Panc1 (cell line): ENCODE measurements around the gene RANBP3. TPM values are rescaled to one million over a fixed set of nuclear protein-coding genes. Genes with fewer than 3 reads are reported as not detected.

Experiments
- ATAC-seq: fragments of 200-7000 bp; cut with Tn5 transposase; 2 replicates; pipeline ENCODE4 v1.9.1; 2020; ENCODE audit warnings: mild to moderate bottlenecking, moderate library complexity
- BruUV-seq: library from RNA; stranded (reverse); fragments of 400-500 nt; replicated peaks from 2 replicates; lab custom pipeline; 2021; lab: Mats Ljungman, UMichigan
- CTCF ChIA-PET: fragments of 300-600 bp; sonication (Branson Sonifier 250); formaldehyde crosslinking; loops from one replicate; lab custom pipeline; 2022; ENCODE audit warnings: antibody characterized with exemption; lab: Charles Lee
- POLR2A ChIA-PET: fragments of 300-600 bp; sonication (Branson Sonifier 250); formaldehyde crosslinking; loops from one replicate; lab custom pipeline; 2022; ENCODE audit warnings: antibody characterized with exemption; lab: Charles Lee
- DNase-seq: peaks from one replicate; pipeline ENCODE4 v3.0.0-alpha.2; 2010; ENCODE audit warnings: low read depth, low spot score
- H3K27ac ChIP-seq: 2 replicates; pipeline ENCODE4 v1.5.1; 2011; ENCODE audit warnings: mild to moderate bottlenecking, low read length, inconsistent platforms
- H3K27me3 ChIP-seq: fragments of 200-500 bp; sonication (Bioruptor generic); 2 replicates; pipeline ENCODE4 v1.6.0; 2014; ENCODE audit warnings: low read length, inconsistent platforms; ENCODE audit not compliant: control insufficient read depth, insufficient read depth
- H3K36me3 ChIP-seq: fragments of 200-500 bp; sonication (Bioruptor generic); 2 replicates; pipeline ENCODE4 v1.5.1; 2014; ENCODE audit warnings: inconsistent platforms, mild to moderate bottlenecking, low read length, moderate library complexity; ENCODE audit not compliant: control insufficient read depth, insufficient read depth
- H3K4me1 ChIP-seq: 2 replicates; pipeline ENCODE4 v1.5.1; 2011; ENCODE audit warnings: inconsistent platforms, mild to moderate bottlenecking, low read length, moderate library complexity; ENCODE audit not compliant: control insufficient read depth, insufficient read depth
- H3K4me3 ChIP-seq, 2 experiments: 2 replicates each; pipeline ENCODE4 v1.5.1; 2011 to 2012; ENCODE audit warnings: low read depth in 2 of 2, low read length in 2 of 2, mild to moderate bottlenecking in 2 of 2, inconsistent platforms in 1 of 2, moderate library complexity in 1 of 2
- H3K9me3 ChIP-seq: fragments of 200-500 bp; sonication (Bioruptor generic); 2 replicates; pipeline ENCODE4 v1.5.1; 2014; ENCODE audit warnings: low read depth, mild to moderate bottlenecking, inconsistent platforms, low read length, moderate library complexity; ENCODE audit not compliant: control insufficient read depth, insufficient read depth
- POLR2AphosphoS5 ChIP-seq: IDR thresholded peaks from 2 replicates; pipeline ENCODE4 v1.6.1; 2012; ENCODE audit warnings: mild to moderate bottlenecking, low read depth, low read length, moderate library complexity
- SIN3A ChIP-seq: IDR thresholded peaks from 2 replicates; pipeline ENCODE4 v1.6.1; 2012; ENCODE audit warnings: low read depth, mild to moderate bottlenecking, low read length, moderate library complexity, borderline replicate concordance; ENCODE audit not compliant: insufficient read depth
- TCF7L2 ChIP-seq: IDR thresholded peaks from 2 replicates; pipeline ENCODE4 v1.6.1; 2011; ENCODE audit warnings: mild to moderate bottlenecking, low read depth, low read length, inconsistent platforms
- in situ Hi-C: cut with HindIII; loops from 2 replicates; pipeline ENCODE4 v1.10.0; 2016; ENCODE audit warnings: low sequenced_read_pairs, low pct_unique_long_range_greater_than_20kb
- intact Hi-C: fragments of 100-400 bp; cut with micrococcal nuclease; formaldehyde crosslinking; loops from one replicate; pipeline ENCODE4 v1.10.0; 2022; ENCODE audit not compliant: unreplicated experiment
- total RNA-seq: library from RNA; stranded (reverse); gene quantifications from one replicate; pipeline ENCODE4 v1.2.1, GENCODE V29; 2021; ENCODE audit not compliant: unreplicated experiment
- TF ChIP-seq, protein P1 (sequence below), 2 experiments: IDR thresholded peaks; 2 replicates each; pipeline ENCODE4 v1.6.1; 2011 to 2012; ENCODE audit warnings: low read depth in 2 of 2, control low read depth in 1 of 2, low read length in 1 of 2, mild to moderate bottlenecking in 1 of 2, moderate library complexity in 1 of 2; ENCODE audit not compliant: insufficient read depth in 1 of 2
- TF ChIP-seq, protein P2 (sequence below): fragments of 450-650 bp; IDR thresholded peaks from 2 replicates; pipeline ENCODE4 v1.5.1; 2017; ENCODE audit warnings: mild to moderate bottlenecking

RANBP3 gene
- total RNA-seq, 1 experiment from 2014 or later, result 54.6 TPM

DNA sequence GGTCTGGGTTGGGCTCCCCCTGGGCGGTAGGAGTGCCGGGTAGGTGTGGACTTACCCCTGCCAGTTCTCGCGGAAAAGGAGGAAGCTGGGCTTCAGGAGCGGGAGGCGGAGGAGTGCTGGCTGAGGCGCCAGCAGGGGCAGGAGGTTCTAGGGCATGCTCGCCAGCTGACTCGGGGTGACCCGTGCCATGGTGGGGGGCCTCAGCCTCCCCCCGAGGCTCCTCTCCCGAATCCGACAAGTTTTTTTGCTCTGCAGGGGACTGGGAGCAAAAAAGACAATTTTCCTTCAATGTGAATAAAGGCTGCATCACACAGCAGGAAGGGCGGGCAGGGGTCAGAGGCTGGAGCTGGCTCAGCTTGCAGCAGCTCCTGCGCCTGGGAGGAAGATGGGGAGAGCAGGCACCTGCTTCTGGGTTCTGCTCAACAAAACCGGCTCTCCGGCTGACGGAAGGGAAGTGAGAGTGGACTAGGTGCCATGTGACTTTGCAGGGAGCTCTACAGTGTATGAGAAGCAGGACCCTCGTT, 26.5 kb downstream of the RANBP3 start:
- no peak for TF ChIP-seq POLR2AphosphoS5
- TF ChIP-seq TCF7L2, result no peak
- TF ChIP-seq, protein P1, sequence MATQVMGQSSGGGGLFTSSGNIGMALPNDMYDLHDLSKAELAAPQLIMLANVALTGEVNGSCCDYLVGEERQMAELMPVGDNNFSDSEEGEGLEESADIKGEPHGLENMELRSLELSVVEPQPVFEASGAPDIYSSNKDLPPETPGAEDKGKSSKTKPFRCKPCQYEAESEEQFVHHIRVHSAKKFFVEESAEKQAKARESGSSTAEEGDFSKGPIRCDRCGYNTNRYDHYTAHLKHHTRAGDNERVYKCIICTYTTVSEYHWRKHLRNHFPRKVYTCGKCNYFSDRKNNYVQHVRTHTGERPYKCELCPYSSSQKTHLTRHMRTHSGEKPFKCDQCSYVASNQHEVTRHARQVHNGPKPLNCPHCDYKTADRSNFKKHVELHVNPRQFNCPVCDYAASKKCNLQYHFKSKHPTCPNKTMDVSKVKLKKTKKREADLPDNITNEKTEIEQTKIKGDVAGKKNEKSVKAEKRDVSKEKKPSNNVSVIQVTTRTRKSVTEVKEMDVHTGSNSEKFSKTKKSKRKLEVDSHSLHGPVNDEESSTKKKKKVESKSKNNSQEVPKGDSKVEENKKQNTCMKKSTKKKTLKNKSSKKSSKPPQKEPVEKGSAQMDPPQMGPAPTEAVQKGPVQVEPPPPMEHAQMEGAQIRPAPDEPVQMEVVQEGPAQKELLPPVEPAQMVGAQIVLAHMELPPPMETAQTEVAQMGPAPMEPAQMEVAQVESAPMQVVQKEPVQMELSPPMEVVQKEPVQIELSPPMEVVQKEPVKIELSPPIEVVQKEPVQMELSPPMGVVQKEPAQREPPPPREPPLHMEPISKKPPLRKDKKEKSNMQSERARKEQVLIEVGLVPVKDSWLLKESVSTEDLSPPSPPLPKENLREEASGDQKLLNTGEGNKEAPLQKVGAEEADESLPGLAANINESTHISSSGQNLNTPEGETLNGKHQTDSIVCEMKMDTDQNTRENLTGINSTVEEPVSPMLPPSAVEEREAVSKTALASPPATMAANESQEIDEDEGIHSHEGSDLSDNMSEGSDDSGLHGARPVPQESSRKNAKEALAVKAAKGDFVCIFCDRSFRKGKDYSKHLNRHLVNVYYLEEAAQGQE (IDR thresholded peaks at IDR 0.05; ENCODE audit: insufficient read depth in 1 of 2, low read depth in 2 of 2, low read length in 1 of 2), result no peak
- no peak for TF ChIP-seq SIN3A
- TF ChIP-seq, protein P2, sequence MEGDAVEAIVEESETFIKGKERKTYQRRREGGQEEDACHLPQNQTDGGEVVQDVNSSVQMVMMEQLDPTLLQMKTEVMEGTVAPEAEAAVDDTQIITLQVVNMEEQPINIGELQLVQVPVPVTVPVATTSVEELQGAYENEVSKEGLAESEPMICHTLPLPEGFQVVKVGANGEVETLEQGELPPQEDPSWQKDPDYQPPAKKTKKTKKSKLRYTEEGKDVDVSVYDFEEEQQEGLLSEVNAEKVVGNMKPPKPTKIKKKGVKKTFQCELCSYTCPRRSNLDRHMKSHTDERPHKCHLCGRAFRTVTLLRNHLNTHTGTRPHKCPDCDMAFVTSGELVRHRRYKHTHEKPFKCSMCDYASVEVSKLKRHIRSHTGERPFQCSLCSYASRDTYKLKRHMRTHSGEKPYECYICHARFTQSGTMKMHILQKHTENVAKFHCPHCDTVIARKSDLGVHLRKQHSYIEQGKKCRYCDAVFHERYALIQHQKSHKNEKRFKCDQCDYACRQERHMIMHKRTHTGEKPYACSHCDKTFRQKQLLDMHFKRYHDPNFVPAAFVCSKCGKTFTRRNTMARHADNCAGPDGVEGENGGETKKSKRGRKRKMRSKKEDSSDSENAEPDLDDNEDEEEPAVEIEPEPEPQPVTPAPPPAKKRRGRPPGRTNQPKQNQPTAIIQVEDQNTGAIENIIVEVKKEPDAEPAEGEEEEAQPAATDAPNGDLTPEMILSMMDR, result no peak
- DNase-seq, result no peak
- Histone ChIP-seq H3K27ac (no peak overlapping the region), H3K9me3 (no peaks in the 10 kb centered on the region), H3K36me3 (no peaks in the 10 kb centered on the region), H3K4me3 (no peak overlapping the region), H3K27me3 (no peaks in the 10 kb centered on the region), H3K4me1 (peaks cover 20% of the 10 kb centered on the region)
- CTCF ChIA-PET, result no interaction called here
- ATAC-seq, result no peak
- in situ Hi-C loops, result no loop called here
- intact Hi-C loops, result no loop called here
- BruUV-seq, result no TSS peak
- POLR2A ChIA-PET, result no interaction called here

DNA sequence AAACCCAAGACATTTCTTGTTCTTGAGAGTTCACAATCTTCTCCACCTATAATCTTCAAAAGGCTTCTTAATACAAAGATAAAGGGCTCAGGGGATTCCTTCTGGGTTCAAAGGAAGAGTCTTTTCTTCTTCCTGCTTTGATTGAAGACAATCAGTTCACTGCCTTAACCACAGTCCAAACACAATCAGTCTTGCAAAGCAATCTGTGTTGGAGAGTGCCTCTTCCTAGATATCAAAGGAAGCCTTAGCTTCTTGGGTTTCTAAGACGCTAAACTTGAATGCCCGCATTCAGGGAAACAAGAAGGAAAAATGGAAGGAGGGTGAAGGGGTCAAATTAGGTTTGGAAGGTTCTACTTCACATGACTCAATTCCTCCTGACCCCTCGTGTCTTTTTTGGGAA, 27.2 kb downstream of the RANBP3 start:
- Histone ChIP-seq H3K9me3 (no peaks in the 10 kb centered on the region), H3K4me3 (no peak overlapping the region), H3K36me3 (no peaks in the 10 kb centered on the region), H3K27ac (no peak overlapping the region), H3K27me3 (no peaks in the 10 kb centered on the region), H3K4me1 (peaks cover 17% of the 10 kb centered on the region)
- ChIA-PET CTCF (no interaction called here), POLR2A (no interaction called here)
- no peak for DNase-seq
- intact Hi-C loops (no loop called here), in situ Hi-C loops (no loop called here)
- TF ChIP-seq TCF7L2, result no peak
- TF ChIP-seq POLR2AphosphoS5, result no peak
- TF ChIP-seq SIN3A, result no peak
- TF ChIP-seq, protein P1 (IDR thresholded peaks at IDR 0.05; ENCODE audit: insufficient read depth in 1 of 2, low read depth in 2 of 2, low read length in 1 of 2), result no peak
- TF ChIP-seq, protein P2, result no peak
- no peak for ATAC-seq
- BruUV-seq, result TSS peak; percentile 46
